Measurements from ENCODE around the gene ITPKA.

GRCh38 chr15:41535544-41535943 lies 41.9 kb downstream of the ITPKA start:
- no peak for TF ChIP-seq CTCF (IDR thresholded peaks at IDR 0.05)
- TF ChIP-seq POLR2A (IDR thresholded peaks at IDR 0.05) = no peak

All from thyroid gland (tissue), 4 donors.